DMS153 treated with DMSO at 0.1 percent for 48 hours (cell line): ENCODE data around the gene SERPINB12.

Experiments used
- DNase-seq: peaks from one replicate; lab custom pipeline; 2025; ENCODE audit not compliant: unreplicated experiment; lab: John Stamatoyannopoulos, UW

SERPINB12 gene

GRCh38 chr18:63596964-63597363, 54.8 kb downstream of the SERPINB12 start:
- no peak for DNase-seq

GRCh38 chr18:63603355-63603754, 61.2 kb downstream of the SERPINB12 start:
- no peak for DNase-seq

- no peak for DNase-seq
Observed at GRCh38 chr18:63603772-63604171, 61.6 kb downstream of the SERPINB12 start.

- peak; percentile 10 for DNase-seq
Observed at GRCh38 chr18:63604791-63605567, 62.8 kb downstream of the SERPINB12 start.

- no peak for DNase-seq
Observed at GRCh38 chr18:63606526-63606925, 64.4 kb downstream of the SERPINB12 start.

GRCh38 chr18:63613420-63613819, 71.3 kb downstream of the SERPINB12 start:
- no peak for DNase-seq

GRCh38 chr18:63617049-63617914, 75.1 kb downstream of the SERPINB12 start:
- peak; percentile 16 for DNase-seq

GRCh38 chr18:63617915-63618234, 75.7 kb downstream of the SERPINB12 start:
- DNase-seq, result no peak
